ENCODE measurements around the gene RAB3A.

GRCh38 chr19:18160493-18160970 is 43.3 kb downstream of the RAB3A start:
- TF ChIP-seq CTCF (conservative IDR thresholded peaks at IDR 0.05; ENCODE audit: low read depth, low read length), result no peak
- no peak for TF ChIP-seq EZH2phosphoT487 (IDR thresholded peaks at IDR 0.05; ENCODE audit: borderline replicate concordance, low read length)
- no peak for TF ChIP-seq EZH2 (IDR thresholded peaks at IDR 0.05; ENCODE audit: low read length, unreplicated experiment)
